Measurements from ENCODE around the gene NHEJ1.

DNA sequence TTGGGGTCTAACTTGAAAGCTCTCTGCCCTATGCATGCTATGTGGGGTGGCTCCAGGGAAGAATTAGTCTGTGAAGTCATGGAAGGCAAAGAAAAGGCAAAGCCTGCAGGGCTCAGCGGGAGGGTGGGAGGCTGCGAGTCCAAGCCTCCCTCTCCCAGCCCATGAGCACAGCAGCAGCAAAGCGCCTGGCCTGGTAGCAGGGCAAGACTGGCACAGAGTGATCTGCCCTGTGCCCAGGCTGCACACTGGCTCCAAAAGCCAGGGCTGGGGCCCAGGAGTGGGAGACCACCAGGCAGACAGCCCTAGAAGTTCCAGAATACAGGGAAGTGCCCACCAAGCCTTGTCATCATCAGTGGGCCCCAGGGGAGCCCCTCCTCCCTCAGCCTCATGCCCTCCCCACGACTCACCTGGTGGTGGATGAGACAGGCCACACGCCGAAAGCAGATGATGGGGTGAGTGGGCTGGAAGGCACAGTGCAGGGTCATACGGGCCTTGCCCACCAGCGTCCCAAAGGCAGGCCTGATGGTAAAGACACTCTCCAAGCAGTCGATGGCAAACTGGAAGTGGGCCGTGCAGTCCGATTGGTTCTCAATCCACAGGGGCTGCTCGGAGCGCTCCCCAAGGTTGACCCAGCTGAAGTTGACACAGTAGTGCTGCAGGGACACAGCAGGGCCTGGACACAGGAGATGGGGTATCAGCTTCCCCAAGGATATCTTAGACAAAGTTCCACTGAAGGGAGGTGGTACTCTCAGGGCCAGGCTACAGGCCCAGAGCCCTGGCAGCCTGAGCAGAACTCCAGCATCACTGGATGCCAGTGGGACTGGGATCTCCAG is 131.4 kb downstream of the NHEJ1 start:
- TF ChIP-seq CTCF (IDR thresholded peaks at IDR 0.05), result no peak
- no peak for TF ChIP-seq POLR2A (IDR thresholded peaks at IDR 0.05)

Data from body of pancreas (tissue), 4 donors.